HuH-7.5 (cell line): ENCODE measurements around the gene OARD1.
"Not testable (repeated sequence)": the region's sequence is repeated elsewhere in the genome, so short reads cannot be mapped to it uniquely, and the experiment has no call there.

ENCODE experiments used
- DNase-seq: peaks from one replicate; pipeline ENCODE4 v3.0.0; 2011; ENCODE audit warnings: low spot score

OARD1 gene

GRCh38 chr6:41025966-41026530 is 46.1 kb downstream of the OARD1 start:
- DNase-seq: no peak

DNA sequence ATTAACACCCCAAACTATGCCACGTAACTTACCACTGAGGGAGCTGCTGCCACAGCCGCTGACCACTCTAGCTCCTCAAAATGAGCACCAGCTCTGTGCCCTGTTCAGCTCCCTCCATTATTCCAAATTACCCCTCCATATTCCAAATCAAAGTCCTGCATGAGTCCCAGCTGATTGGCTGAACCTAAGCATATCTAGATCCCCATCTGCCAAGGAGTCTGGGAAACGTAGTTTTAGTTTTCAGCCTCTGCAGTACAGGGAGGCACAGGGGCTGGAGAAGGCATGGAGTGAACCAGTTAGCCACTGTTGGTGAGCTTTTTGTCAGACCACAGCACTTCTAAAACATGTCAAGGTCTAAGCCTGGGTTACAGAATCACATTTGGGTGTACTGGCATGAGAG is 49.0 kb downstream of the OARD1 start:
- DNase-seq: no peak

- DNase-seq: no peak
These were observed 49.9 kb downstream of the OARD1 start for GRCh38 chr6:41022294-41022693.

GRCh38 chr6:41021832-41022231 is 50.3 kb downstream of the OARD1 start:
- no peak for DNase-seq

DNA sequence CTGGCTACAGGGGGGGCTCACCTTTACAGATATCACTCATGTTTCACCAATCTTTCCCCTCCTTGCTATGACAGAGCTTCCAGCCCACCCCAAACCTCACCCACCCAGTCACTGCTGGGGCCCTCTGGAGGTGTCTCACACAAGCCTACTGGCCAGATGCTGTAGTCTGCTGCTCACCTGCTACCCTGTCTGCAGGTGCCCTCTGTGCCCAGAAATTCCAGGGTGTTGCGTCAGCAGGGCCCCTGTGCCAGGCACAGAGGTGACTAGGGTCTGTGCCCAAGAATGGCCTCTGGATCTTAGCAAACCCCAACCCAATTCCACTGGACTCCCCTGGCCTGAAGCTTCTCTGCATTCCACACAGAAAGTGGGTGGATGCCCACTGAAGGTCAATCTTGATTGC is 54.5 kb downstream of the OARD1 start:
- no peak for DNase-seq

DNA sequence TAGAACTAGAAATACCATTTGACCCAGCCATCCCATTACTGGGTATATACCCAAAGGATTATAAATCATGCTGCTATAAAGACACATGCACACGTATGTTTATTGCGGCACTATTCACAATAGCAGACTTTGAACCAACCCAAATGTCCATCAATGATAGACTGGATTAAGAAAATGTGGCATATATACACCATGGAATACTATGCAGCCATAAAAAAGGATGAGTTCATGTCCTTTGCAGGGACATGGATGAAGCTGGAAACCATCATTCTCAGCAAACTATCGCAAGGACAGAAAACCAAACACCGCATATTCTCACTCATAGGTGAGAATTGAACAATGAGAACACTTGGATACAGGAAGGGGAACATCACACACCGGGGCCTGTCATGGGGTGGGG is 56.3 kb downstream of the OARD1 start:
- not testable (repeated sequence) for DNase-seq

DNA sequence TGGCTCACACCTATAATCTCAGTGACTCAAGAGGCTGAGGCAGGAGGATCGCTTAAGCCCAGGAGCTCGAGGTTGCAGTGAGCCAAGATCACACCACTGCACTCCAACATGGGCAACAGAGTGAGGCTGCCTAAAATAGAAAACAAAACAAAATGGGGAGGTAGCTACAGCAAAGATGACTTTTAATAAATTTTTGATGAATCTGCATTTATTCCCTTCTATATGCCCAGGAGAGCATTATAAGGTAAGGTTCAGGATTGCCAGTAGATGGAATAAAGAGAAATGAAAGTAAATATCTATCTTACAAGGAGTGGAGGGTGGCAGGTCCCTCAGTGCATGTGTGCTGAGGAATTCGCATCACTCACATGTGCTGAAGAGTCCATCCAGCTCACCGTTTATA is 57.4 kb downstream of the OARD1 start:
- DNase-seq: no peak
